Esophagus squamous epithelium (tissue), 5 donors: ENCODE measurements around the gene UBTD1. TPM values are rescaled to one million over a fixed set of nuclear protein-coding genes. Genes with fewer than 3 reads are reported as not detected.
"Not testable (repeated sequence)": the region's sequence is repeated elsewhere in the genome, so short reads cannot be mapped to it uniquely, and the experiment has no call there.

Experiments used
- DNase-seq: peaks from one replicate; lab custom pipeline; 2025; lab: John Stamatoyannopoulos, UW
- H3K27ac ChIP-seq, 4 donors: fragments of 200-600 bp; sonication (generic); one replicate each; pipeline ENCODE4 v1.5.1; 2016 to 2019; ENCODE audit warnings: mild to moderate bottlenecking in 1 of 4
- H3K27me3 ChIP-seq, 4 donors: fragments of 200-600 bp; sonication (generic); 1 replicate in 3 of 4; 2 replicates in 1 of 4; pipeline versions ENCODE4 v1.5.1 to v1.6.0; 2017 to 2021; ENCODE audit warnings: antibody characterized with exemption in 1 of 4
- H3K36me3 ChIP-seq, 3 donors: fragments of 200-600 bp; sonication (generic); one replicate each; pipeline ENCODE4 v1.5.1; 2016 to 2019
- H3K4me1 ChIP-seq, 3 donors: fragments of 200-600 bp; sonication (generic); one replicate each; pipeline ENCODE4 v1.5.1; 2017 to 2019
- H3K4me3 ChIP-seq, 4 donors: fragments of 200-600 bp; sonication (generic); 1 replicate in 3 of 4; 2 replicates in 1 of 4; pipeline ENCODE4 v1.5.1; 2016 to 2019; ENCODE audit warnings: mild to moderate bottlenecking in 2 of 4, moderate library complexity in 1 of 4
- H3K9me3 ChIP-seq, 3 donors: fragments of 200-600 bp; sonication (generic); one replicate each; pipeline ENCODE4 v1.5.1; 2016 to 2019
- CTCF ChIP-seq, 6 experiments: fragments of 450-650 bp in 4 of 6; fragments of 200-600 bp in 2 of 6; sonication (generic) in 2 of 6; IDR thresholded peaks; one replicate each; pipeline ENCODE4 v1.5.1; 2016 to 2019; ENCODE audit warnings: antibody characterized with exemption in 6 of 6, mild to moderate bottlenecking in 4 of 6, moderate library complexity in 4 of 6
- POLR2A ChIP-seq, 4 donors: fragments of 450-650 bp; IDR thresholded peaks; one replicate each; pipeline ENCODE4 v1.6.1; 2017; ENCODE audit warnings: antibody characterized with exemption in 4 of 4, mild to moderate bottlenecking in 4 of 4, moderate library complexity in 3 of 4
- WGBS, 2 donors: methylation state at CpG; one replicate each; pipeline ENCODE4 v1.1.5; 2018; 5-methylcytosine and 5-hydroxymethylcytosine counted together
- intact Hi-C: fragments of 100-400 bp; cut with DNase I; formaldehyde crosslinking; loops from one replicate; pipeline ENCODE4 v1.15.0; 2022
- total RNA-seq, 4 donors: library from RNA; depleted of rRNA; stranded (reverse); fragments of >200 nt; gene quantifications; one replicate each; pipeline ENCODE4 v1.1.0, GENCODE V29; 2016
- donor health status: DM: yes; HTN: yes; CAD: no.

Gene UBTD1
- total RNA-seq, 4 donors from 2014 or later, result 4.3 to 8.5 (median 5.8) TPM

GRCh38 chr10:97520978-97521761 is 22.4 kb downstream of the UBTD1 start:
- DNase-seq, result no peak
- 88 to 91% methylated on average over 5 to 8 of the region's 11 CpGs for WGBS, 2 donors
- Histone ChIP-seq H3K36me3 (no peaks in the 10 kb centered on the region), H3K4me1 (peaks cover under 1 to 41% (median 17%) of the 10 kb centered on the region in 3 donors), H3K27ac (no peak overlapping the region), H3K9me3 (no peaks in the 10 kb centered on the region), H3K27me3 (no peaks in the 10 kb centered on the region), H3K4me3 (no peak overlapping the region)
- no peak for TF ChIP-seq CTCF (IDR thresholded peaks at IDR 0.05)
- no peak for TF ChIP-seq POLR2A (IDR thresholded peaks at IDR 0.05)
- intact Hi-C loops, result no loop called here

GRCh38 chr10:97522071-97522470 is 23.3 kb downstream of the UBTD1 start:
- no peaks in the 10 kb centered on the region for H3K27me3 ChIP-seq
- WGBS, 2 donors, result 47 to 69% methylated on average over 4 to 6 of the region's 6 CpGs
- H3K4me3 ChIP-seq, result no peak overlapping the region
- DNase-seq, result no peak
- peaks cover 0 to 38% (median 17%) of the 10 kb centered on the region in 3 donors for H3K4me1 ChIP-seq
- intact Hi-C loops, result no loop called here
- no peaks in the 10 kb centered on the region for H3K9me3 ChIP-seq
- H3K36me3 ChIP-seq, result no peaks in the 10 kb centered on the region
- TF ChIP-seq POLR2A (IDR thresholded peaks at IDR 0.05), result no peak
- no peak for TF ChIP-seq CTCF (IDR thresholded peaks at IDR 0.05)
- H3K27ac ChIP-seq, result no peak overlapping the region

- DNase-seq, result no peak
- intact Hi-C loops, result no loop called here
- Histone ChIP-seq H3K27me3 (no peaks in the 10 kb centered on the region), H3K9me3 (no peaks in the 10 kb centered on the region), H3K36me3 (no peaks in the 10 kb centered on the region), H3K27ac (no peak overlapping the region), H3K4me1 (peaks cover 0 to 29% (median 11%) of the 10 kb centered on the region in 3 donors), H3K4me3 (no peak overlapping the region)
- TF ChIP-seq POLR2A (IDR thresholded peaks at IDR 0.05), result no peak
- no peak for TF ChIP-seq CTCF (IDR thresholded peaks at IDR 0.05)
- WGBS, 2 donors, result 92 to 95% methylated on average over 8 of the region's 8 CpGs
Observed at GRCh38 chr10:97522937-97523336, 24.2 kb downstream of the UBTD1 start.

DNA sequence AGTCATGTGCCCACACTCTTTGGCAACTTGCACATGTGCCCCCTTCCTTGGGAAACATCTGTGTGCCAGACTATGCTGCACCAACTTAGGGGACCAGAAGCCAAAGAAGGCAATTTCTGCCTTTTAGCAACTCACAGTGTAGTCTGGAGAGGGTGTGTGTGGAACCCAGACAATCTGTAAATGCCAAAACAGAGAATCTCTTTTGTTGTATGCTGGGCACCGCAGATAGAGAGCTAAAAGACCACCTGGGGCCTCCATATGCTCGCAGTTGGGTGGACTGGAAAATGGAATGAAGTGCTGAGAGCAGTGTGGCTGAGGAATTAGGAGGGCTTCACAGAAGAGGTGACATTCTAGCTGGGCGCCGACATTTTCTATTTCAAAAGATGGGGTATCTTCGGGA is 26.4 kb downstream of the UBTD1 start:
- Histone ChIP-seq H3K36me3 (no peaks in the 10 kb centered on the region), H3K4me1 (peaks cover 0 to 17% (median 0%) of the 10 kb centered on the region in 3 donors), H3K9me3 (no peaks in the 10 kb centered on the region), H3K27ac (no peak overlapping the region), H3K4me3 (no peak overlapping the region), H3K27me3 (no peaks in the 10 kb centered on the region)
- DNase-seq, result no peak
- intact Hi-C loops, result no loop called here
- TF ChIP-seq CTCF (IDR thresholded peaks at IDR 0.05), result no peak
- TF ChIP-seq POLR2A (IDR thresholded peaks at IDR 0.05), result no peak
- WGBS, 2 donors, result 83 to 94% methylated on average over 5 of the region's 5 CpGs

DNA sequence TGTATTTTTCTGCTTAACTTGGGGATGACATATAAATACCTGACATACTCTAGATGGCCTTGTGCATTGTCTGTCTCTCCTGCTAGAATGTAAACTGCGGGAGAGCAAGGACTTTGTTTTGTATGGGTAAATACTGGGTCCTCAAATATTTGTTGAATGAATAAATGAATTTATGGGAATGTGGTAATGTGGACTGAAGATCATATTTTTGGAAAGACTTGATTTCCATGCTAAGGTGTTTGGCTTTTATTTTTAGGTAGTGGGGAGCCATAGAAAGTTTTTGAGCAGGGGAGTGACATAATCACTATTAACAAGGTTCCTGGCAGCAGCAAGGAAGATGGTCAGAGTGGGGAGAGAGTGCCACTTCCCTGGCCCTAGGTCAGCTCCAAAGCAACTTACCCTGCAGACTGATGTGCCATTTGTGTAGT is 27.0 kb downstream of the UBTD1 start:
- 81 to 92% methylated on average over 1 of the region's 1 CpG for WGBS, 2 donors
- H3K4me1 ChIP-seq, result peaks cover 0 to 18% (median 0%) of the 10 kb centered on the region in 3 donors

DNA sequence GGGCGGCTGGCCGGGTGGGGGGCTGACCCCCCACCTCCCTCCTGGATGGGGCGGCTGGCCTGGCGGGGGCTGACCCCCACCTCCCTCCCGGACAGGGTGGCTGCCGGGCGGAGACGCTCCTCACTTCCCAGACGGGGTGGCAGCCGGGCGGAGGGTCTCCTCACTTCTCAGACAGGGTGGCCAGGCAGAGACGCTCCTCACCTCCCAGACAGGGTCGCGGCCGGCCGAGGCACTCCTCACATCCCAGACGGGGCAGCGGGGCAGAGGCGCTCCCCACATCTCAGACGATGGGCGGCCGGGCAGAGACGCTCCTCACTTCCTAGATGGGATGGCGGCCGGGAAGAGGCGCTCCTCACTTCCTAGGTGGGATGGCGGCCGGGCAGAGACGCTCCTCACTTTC is 30.2 kb downstream of the UBTD1 start:
- H3K36me3 ChIP-seq, intact Hi-C loops, H3K27ac ChIP-seq, H3K4me3 ChIP-seq, H3K9me3 ChIP-seq, H3K27me3 ChIP-seq, DNase-seq: not testable (repeated sequence)
- H3K4me1 ChIP-seq, result peaks cover 0 to 17% (median 0%) of the 10 kb centered on the region in 3 donors
- no CpG with 5 or more reads among the region's 29 CpGs for WGBS, 2 donors

More for the DNA sequence above, 27.0 kb downstream of the UBTD1 start:
- H3K9me3 ChIP-seq, result no peaks in the 10 kb centered on the region
- H3K27ac ChIP-seq, result no peak overlapping the region
- no peak overlapping the region for H3K4me3 ChIP-seq
- intact Hi-C loops, result no loop called here
- no peaks in the 10 kb centered on the region for H3K27me3 ChIP-seq
- H3K36me3 ChIP-seq, result no peaks in the 10 kb centered on the region
- TF ChIP-seq POLR2A (IDR thresholded peaks at IDR 0.05) (no peak), CTCF (IDR thresholded peaks at IDR 0.05) (no peak)
- DNase-seq, result no peak
